Neural cell (in vitro differentiated cells): ENCODE results near the gene CCNL2.

Source experiments
- EP300 ChIP-seq: fragments of 450-650 bp; conservative IDR thresholded peaks from 2 replicates; pipeline ENCODE4 v1.6.1; 2014; ENCODE audit warnings: antibody characterized with exemption, mild to moderate bottlenecking, moderate library complexity; ENCODE audit not compliant: poor library complexity, severe bottlenecking
- TF ChIP-seq, protein P1 (sequence below): fragments of 450-650 bp; IDR thresholded peaks from 2 replicates; pipeline ENCODE4 v1.5.1; 2014; ENCODE audit warnings: antibody characterized with exemption, mild to moderate bottlenecking, moderate library complexity; ENCODE audit not compliant: poor library complexity, severe bottlenecking

- TF ChIP-seq, protein P1, sequence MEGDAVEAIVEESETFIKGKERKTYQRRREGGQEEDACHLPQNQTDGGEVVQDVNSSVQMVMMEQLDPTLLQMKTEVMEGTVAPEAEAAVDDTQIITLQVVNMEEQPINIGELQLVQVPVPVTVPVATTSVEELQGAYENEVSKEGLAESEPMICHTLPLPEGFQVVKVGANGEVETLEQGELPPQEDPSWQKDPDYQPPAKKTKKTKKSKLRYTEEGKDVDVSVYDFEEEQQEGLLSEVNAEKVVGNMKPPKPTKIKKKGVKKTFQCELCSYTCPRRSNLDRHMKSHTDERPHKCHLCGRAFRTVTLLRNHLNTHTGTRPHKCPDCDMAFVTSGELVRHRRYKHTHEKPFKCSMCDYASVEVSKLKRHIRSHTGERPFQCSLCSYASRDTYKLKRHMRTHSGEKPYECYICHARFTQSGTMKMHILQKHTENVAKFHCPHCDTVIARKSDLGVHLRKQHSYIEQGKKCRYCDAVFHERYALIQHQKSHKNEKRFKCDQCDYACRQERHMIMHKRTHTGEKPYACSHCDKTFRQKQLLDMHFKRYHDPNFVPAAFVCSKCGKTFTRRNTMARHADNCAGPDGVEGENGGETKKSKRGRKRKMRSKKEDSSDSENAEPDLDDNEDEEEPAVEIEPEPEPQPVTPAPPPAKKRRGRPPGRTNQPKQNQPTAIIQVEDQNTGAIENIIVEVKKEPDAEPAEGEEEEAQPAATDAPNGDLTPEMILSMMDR, result no peak
- no peak for TF ChIP-seq EP300
Measured at GRCh38 chr1:1406101-1406820, 7.1 kb upstream of the CCNL2 start.
